DMS 273 treated with DMSO at 0.1 percent for 48 hours (cell line): Measurements from ENCODE around the gene BPIFA2.
A peak's percentile ranks its signal among the peaks of the same experiment; 100 is the strongest.

Experiments
- DNase-seq: peaks from one replicate; lab custom pipeline; 2025; lab: John Stamatoyannopoulos, UW

The BPIFA2 gene

DNA sequence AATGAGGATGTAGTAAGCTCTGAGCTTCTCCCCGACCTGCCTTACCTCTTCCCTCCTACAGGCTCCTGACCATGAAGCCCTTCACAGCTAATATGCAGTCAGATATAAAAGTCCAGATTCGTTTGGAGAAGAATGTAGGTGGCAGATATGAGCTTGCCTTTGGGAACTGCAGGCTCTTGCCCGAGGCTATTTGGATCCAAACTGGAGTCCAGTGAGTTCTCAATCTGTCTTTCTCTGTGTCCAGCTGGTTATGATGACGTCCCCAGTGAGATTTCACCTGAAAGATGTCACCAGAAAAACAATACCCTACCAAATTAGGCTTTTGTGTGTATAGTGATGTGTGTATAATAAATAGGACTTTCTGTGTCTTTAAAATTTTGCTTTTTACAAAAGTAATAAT is 34.5 kb downstream of the BPIFA2 start:
- DNase-seq = no peak

DNA sequence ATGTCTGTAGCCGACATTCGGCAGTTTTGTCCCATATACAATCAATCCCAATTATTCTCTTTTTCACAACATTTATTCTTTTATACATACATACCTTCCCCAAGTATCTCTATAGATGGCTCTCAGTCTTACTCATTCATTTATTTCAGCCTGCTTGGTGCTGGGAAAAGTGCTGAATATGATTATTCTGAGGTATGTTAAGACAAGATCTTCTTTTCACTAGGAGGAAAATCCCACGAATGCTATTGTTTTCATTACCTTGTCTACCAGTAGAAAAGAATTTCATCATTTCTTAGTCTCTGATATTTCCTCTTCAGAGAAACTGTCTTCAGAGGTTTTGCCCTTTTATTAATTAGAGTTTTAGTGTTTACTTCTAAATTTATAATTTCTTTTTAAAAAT is 35.5 kb downstream of the BPIFA2 start:
- no peak for DNase-seq

DNA sequence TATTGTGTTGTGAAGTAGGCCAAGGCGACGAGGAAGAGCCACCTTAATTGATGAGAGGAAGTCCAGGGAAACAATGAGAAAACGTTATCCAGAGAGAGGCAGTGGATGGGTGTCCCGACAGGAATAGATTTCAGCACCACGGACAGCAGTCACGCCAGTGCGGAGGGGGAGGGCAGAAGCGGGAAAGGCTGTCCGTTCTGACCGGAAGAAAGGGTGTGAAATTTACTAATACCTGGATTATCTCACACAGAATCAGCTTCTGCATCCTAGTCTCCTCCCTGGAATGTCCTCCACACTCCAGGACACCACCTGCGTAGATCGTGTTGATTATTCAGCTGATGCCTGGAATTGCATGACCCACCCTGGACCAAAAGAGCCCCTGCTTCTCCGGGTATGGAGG is 41.8 kb downstream of the BPIFA2 start:
- no peak for DNase-seq

DNA sequence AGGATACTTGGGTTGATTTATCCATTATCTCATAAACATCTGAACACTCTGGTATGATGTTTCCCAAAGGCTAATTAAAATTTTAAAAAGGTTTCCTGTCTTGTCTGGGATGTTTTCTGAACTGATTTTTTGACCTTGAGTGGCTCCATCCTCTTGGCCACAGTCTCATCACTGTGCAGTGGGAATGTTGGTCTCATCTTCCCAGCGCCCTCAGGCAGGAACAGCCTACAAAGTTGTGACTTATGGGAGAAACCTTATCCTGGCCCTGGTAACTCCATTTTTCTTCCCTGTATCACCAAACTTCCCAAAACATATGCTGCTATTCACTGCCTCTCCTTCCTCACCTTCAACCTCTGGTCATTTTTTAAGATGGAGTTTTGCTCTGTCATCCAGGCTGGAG is 42.4 kb downstream of the BPIFA2 start:
- DNase-seq = no peak

DNA sequence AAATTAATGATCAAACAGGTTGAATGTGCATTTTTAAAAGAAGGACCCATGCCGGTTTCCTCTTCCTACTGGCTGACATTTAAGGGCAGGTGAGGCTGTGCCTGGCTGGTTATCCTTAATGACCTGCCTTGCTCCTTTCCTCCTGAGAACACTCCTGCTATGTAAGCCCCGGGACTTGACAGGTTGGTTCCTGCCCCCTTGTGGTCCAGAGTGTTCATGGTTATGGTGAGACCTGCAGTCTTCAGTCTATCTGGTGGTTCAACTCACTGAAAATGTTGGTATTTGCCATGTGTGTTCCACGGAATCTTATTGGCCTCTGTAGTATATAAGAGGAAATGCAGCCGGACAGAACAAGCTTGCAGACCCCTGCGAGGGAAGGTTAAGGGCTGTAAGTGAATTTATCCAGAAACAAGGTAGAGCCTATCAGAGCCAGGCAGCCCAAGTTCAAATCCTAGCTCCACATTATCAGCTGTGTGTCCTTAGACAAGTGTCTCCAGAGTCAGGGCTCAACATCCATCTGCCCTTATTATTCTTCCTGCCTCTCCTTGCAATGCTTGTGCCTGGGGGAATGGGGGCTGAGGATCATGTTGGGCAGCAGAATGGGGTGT is 44.0 kb downstream of the BPIFA2 start:
- DNase-seq = peak; percentile 54

DNA sequence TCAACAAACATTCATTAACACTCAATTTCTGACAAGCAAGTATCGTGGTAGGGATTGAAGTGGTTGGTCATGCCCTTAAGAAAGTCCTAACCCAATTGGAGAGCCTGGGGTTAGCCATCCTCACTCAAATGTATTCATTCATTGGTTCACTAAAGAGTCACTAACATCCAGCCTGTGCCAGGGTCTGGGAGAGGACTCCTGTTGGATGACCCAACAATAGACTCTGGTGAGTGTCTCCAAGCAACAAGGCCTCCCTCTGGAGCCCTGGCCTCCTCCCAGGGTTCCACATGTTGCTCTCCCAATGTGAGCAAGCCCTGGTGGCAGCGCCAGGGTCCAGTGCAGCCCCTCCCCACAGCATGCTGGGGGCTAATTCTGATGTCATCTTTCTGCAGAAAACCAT is 49.1 kb downstream of the BPIFA2 start, which contains the start of gene BPIFA3:
Gene BPIFA3 (plus strand): TSS at position 301 of the 400 bp plus-strand sequence. CDS start 185 bp downstream, outside the sequence.
- no peak for DNase-seq

GRCh38 chr20:33224399-33224798 is 56.4 kb downstream of the BPIFA2 start:
- DNase-seq = no peak

DNA sequence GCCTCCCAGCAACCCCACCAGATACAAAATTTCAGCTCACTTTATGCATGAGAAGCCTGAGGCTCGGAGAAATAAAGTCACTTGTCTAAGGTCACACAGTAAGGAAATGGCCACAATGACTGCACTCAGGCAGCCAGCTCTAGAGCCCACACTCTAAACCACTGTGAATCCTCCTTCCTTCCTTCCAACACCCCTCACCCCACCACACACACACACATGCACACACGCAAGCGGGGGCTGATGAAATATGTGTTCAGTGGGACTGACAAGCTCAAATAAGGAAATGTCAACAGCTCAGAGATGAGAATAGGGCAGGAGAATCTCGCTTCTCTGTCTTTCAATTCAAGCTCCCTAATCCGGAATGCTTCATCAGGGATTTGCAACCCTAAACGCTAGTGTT is 61.9 kb downstream of the BPIFA2 start:
- no peak for DNase-seq
